ENCODE data around the gene ATP8A2.

DNA sequence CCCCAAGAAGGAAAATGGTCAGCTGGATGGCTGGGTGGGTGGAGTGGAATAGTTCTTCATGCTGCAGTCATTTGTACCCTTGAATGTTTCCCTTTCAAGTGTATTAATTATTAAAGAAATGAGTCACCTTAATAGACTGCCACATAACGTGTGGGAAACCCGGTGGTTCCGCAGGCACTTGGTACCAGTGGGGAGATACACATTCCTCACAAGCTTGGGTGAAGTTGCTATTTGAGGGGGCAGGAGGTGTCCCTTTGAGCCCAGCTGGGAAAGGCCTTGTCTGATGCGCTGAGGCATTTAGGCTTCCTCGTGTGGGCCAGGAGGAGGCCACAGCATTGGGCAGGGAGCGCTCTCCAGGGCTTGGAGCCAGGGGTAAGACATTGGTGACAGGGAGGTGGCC is 57.7 kb downstream of the ATP8A2 start:
- TF ChIP-seq, protein P1, sequence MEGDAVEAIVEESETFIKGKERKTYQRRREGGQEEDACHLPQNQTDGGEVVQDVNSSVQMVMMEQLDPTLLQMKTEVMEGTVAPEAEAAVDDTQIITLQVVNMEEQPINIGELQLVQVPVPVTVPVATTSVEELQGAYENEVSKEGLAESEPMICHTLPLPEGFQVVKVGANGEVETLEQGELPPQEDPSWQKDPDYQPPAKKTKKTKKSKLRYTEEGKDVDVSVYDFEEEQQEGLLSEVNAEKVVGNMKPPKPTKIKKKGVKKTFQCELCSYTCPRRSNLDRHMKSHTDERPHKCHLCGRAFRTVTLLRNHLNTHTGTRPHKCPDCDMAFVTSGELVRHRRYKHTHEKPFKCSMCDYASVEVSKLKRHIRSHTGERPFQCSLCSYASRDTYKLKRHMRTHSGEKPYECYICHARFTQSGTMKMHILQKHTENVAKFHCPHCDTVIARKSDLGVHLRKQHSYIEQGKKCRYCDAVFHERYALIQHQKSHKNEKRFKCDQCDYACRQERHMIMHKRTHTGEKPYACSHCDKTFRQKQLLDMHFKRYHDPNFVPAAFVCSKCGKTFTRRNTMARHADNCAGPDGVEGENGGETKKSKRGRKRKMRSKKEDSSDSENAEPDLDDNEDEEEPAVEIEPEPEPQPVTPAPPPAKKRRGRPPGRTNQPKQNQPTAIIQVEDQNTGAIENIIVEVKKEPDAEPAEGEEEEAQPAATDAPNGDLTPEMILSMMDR (conservative IDR thresholded peaks at IDR 0.05; ENCODE audit: low read length) = no peak
- TF ChIP-seq EZH2phosphoT487 (IDR thresholded peaks at IDR 0.05; ENCODE audit: borderline replicate concordance, low read depth, low read length) = no peak

Measured in OCI-LY7 (cell line).